AG20443 (cell line): Measurements from ENCODE around the gene PHRF1.

Experiments
- DNase-seq: peaks from one replicate; pipeline ENCODE4 v3.0.0; 2012; ENCODE audit warnings: low spot score, mixed read lengths

Gene PHRF1

GRCh38 chr11:575996-576768 lies at the start of gene PHRF1:
Gene PHRF1 (plus strand): TSS chr11:576470. CDS start chr11:581513, 5,043 bp downstream.
- DNase-seq, result peak; percentile 99

GRCh38 chr11:528166-528814 lies 48.0 kb upstream of the PHRF1 start:
- no peak for DNase-seq

- DNase-seq, result no peak
Measured at GRCh38 chr11:528815-529727, 47.2 kb upstream of the PHRF1 start.

- no peak for DNase-seq
Measured at GRCh38 chr11:529728-530411, 46.4 kb upstream of the PHRF1 start.

GRCh38 chr11:530960-531831 lies 45.1 kb upstream of the PHRF1 start:
- DNase-seq, result no peak

GRCh38 chr11:531919-532526 lies 44.2 kb upstream of the PHRF1 start:
- DNase-seq, result no peak

- DNase-seq, result no peak
Measured at GRCh38 chr11:532527-532985, 43.7 kb upstream of the PHRF1 start.

GRCh38 chr11:532986-533585 lies 43.2 kb upstream of the PHRF1 start:
- no peak for DNase-seq

- no peak for DNase-seq
Measured at GRCh38 chr11:533586-534395, 42.5 kb upstream of the PHRF1 start.

GRCh38 chr11:534396-535209 lies 41.7 kb upstream of the PHRF1 start:
- DNase-seq, result peak; percentile 35

- no peak for DNase-seq
Measured at GRCh38 chr11:535210-535518, 41.1 kb upstream of the PHRF1 start.

GRCh38 chr11:535519-536454 lies 40.5 kb upstream of the PHRF1 start, which contains the start of gene HRAS:
Gene HRAS (minus strand): TSS chr11:535576.
- peak; percentile 100 for DNase-seq

GRCh38 chr11:536841-537621 lies 39.2 kb upstream of the PHRF1 start, which contains the start of gene LRRC56:
Gene LRRC56 (plus strand): TSS chr11:537527. CDS start chr11:540685, 3,158 bp downstream.
- peak; percentile 90 for DNase-seq

- DNase-seq, result no peak
Measured at GRCh38 chr11:537622-538430, 38.4 kb upstream of the PHRF1 start.

GRCh38 chr11:538431-539051 lies 37.7 kb upstream of the PHRF1 start:
- no peak for DNase-seq
